Gastroesophageal sphincter (tissue), 4 donors: ENCODE results near the gene APBA1. TPM values are rescaled to one million over a fixed set of nuclear protein-coding genes. Genes with fewer than 3 reads are reported as not detected.

Source experiments
- ATAC-seq: fragments of 150-250 bp; one replicate; pipeline ENCODE4 v1.9.1; 2016; ENCODE audit warnings: mild to moderate bottlenecking, moderate library complexity
- H3K27ac ChIP-seq, 4 donors: fragments of 200-600 bp; sonication (generic) in 3 of 4; 1 replicate in 3 of 4; 2 replicates in 1 of 4; pipeline ENCODE4 v1.5.1; 2016 to 2019
- H3K27me3 ChIP-seq: fragments of 200-600 bp; sonication (generic); one replicate; pipeline ENCODE4 v1.5.1; 2019
- H3K36me3 ChIP-seq, 2 donors: fragments of 200-600 bp; sonication (generic); one replicate each; pipeline ENCODE4 v1.5.1; 2019; ENCODE audit warnings: control low read depth in 1 of 2
- H3K4me1 ChIP-seq, 3 donors: fragments of 200-600 bp; sonication (generic); 1 replicate in 2 of 3; 2 replicates in 1 of 3; pipeline ENCODE4 v1.5.1; 2016 to 2019; ENCODE audit warnings: control low read depth in 2 of 3
- H3K4me3 ChIP-seq, 2 donors: fragments of 200-600 bp; sonication (generic); one replicate each; pipeline ENCODE4 v1.5.1; 2019; ENCODE audit warnings: mild to moderate bottlenecking in 1 of 2, moderate library complexity in 1 of 2
- H3K9me3 ChIP-seq, 3 donors: fragments of 200-600 bp; sonication (generic); one replicate each; pipeline ENCODE4 v1.5.1; 2017 to 2019; ENCODE audit warnings: control low read depth in 2 of 3
- CTCF ChIP-seq, 4 experiments: fragments of 200-600 bp in 2 of 4; fragments of 450-650 bp in 2 of 4; sonication (generic) in 1 of 4; IDR thresholded peaks; one replicate each; pipeline ENCODE4 v1.5.1; 2017 to 2019; ENCODE audit warnings: antibody characterized with exemption in 4 of 4, mild to moderate bottlenecking in 2 of 4, moderate library complexity in 2 of 4
- EP300 ChIP-seq: sonication (generic); formaldehyde crosslinking; IDR thresholded peaks from one replicate; pipeline ENCODE4 v1.6.1; 2017; ENCODE audit warnings: antibody characterized with exemption, mild to moderate bottlenecking
- POLR2A ChIP-seq, 2 donors: fragments of 450-650 bp; IDR thresholded peaks; one replicate each; pipeline ENCODE4 v1.6.1; 2017; ENCODE audit warnings: antibody characterized with exemption in 2 of 2, mild to moderate bottlenecking in 2 of 2, moderate library complexity in 1 of 2
- POLR2AphosphoS5 ChIP-seq: sonication (generic); formaldehyde crosslinking; IDR thresholded peaks from one replicate; pipeline ENCODE4 v1.6.1; 2017; ENCODE audit warnings: antibody characterized with exemption
- WGBS, 2 donors: methylation state at CpG; one replicate each; pipeline ENCODE4 v1.1.5; 2018; ENCODE audit warnings: low coverage in 1 of 2; 5-methylcytosine and 5-hydroxymethylcytosine counted together
- total RNA-seq, 4 donors: library from RNA; depleted of rRNA; stranded (reverse); fragments of >200 nt; gene quantifications; one replicate each; pipeline ENCODE4 v1.1.0, GENCODE V29; 2016

Gene APBA1
- total RNA-seq, 4 donors from 2014 or later: 4.7 to 10.5 (median 5.8) TPM

GRCh38 chr9:69715825-69716224 lies 43.7 kb upstream of the APBA1 start:
- no peaks in the 10 kb centered on the region for H3K4me1 ChIP-seq
- H3K27me3 ChIP-seq: no peaks in the 10 kb centered on the region
- H3K27ac ChIP-seq: no peak overlapping the region
- TF ChIP-seq POLR2AphosphoS5 (no peak), CTCF (IDR thresholded peaks at IDR 0.05) (no peak), EP300 (no peak), POLR2A (IDR thresholded peaks at IDR 0.05) (no peak)
- H3K4me3 ChIP-seq: no peak overlapping the region
- WGBS, 2 donors: 91 to 100% methylated on average over 1 of the region's 1 CpG
- ATAC-seq: no peak
- peaks cover 0 to 45% of the 10 kb centered on the region in 2 donors for H3K36me3 ChIP-seq
- H3K9me3 ChIP-seq: no peaks in the 10 kb centered on the region

- 86 to 97% methylated on average over 3 of the region's 3 CpGs for WGBS, 2 donors
- H3K4me1 ChIP-seq: no peaks in the 10 kb centered on the region
- no peak for ATAC-seq
- H3K36me3 ChIP-seq: peaks cover 0 to 42% of the 10 kb centered on the region in 2 donors
- H3K27me3 ChIP-seq: no peaks in the 10 kb centered on the region
- TF ChIP-seq POLR2A (IDR thresholded peaks at IDR 0.05) (no peak), CTCF (IDR thresholded peaks at IDR 0.05) (no peak)
- no peaks in the 10 kb centered on the region for H3K9me3 ChIP-seq
- no peak overlapping the region for H3K27ac ChIP-seq
- no peak overlapping the region for H3K4me3 ChIP-seq
Observed at GRCh38 chr9:69715096-69715495, 42.9 kb upstream of the APBA1 start.

DNA sequence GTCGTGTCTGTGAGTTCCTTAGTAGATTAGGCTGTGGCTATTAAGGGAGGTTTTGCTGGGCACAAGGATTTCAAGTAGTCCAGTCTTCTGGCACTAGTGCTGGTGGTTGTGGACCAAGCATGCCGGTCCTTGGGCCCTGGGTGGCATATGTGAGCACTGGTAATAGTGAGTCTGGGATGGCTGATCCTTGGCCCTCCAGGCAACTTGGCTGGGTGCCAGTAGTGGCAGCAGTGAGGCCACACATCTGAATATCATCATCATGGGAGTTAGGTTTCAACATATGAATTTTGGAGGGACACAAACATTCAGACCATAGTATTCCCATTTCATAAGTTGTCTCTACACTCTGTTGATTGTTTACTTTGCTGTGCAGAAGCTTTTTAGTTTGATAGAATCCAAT lies 25.3 kb upstream of the APBA1 start:
- Histone ChIP-seq H3K27ac (no peak overlapping the region), H3K4me3 (no peak overlapping the region), H3K9me3 (peaks cover 0 to 49% (median 0%) of the 10 kb centered on the region in 3 donors), H3K27me3 (no peaks in the 10 kb centered on the region), H3K4me1 (no peaks in the 10 kb centered on the region), H3K36me3 (no peaks in the 10 kb centered on the region)
- ATAC-seq: no peak
- no peak for TF ChIP-seq POLR2AphosphoS5
- no peak for TF ChIP-seq POLR2A (IDR thresholded peaks at IDR 0.05)
- no peak for TF ChIP-seq CTCF (IDR thresholded peaks at IDR 0.05)
- TF ChIP-seq EP300: no peak
- 70 to 92% methylated on average over 1 to 2 of the region's 2 CpGs for WGBS, 2 donors

- ATAC-seq: no peak
- no peak overlapping the region for H3K4me3 ChIP-seq
- no peaks in the 10 kb centered on the region for H3K4me1 ChIP-seq
- peaks cover 0 to 42% (median 0%) of the 10 kb centered on the region in 3 donors for H3K9me3 ChIP-seq
- H3K36me3 ChIP-seq: no peaks in the 10 kb centered on the region
- WGBS, 2 donors: 100% methylated on average over 2 of the region's 2 CpGs
- no peaks in the 10 kb centered on the region for H3K27me3 ChIP-seq
- TF ChIP-seq POLR2A (IDR thresholded peaks at IDR 0.05) (no peak), EP300 (no peak), CTCF (IDR thresholded peaks at IDR 0.05) (no peak), POLR2AphosphoS5 (no peak)
- H3K27ac ChIP-seq: no peak overlapping the region
Observed at GRCh38 chr9:69696802-69697201, 24.6 kb upstream of the APBA1 start.

- Histone ChIP-seq H3K27me3 (no peaks in the 10 kb centered on the region), H3K36me3 (no peaks in the 10 kb centered on the region), H3K4me1 (no peaks in the 10 kb centered on the region), H3K27ac (no peak overlapping the region), H3K9me3 (no peaks in the 10 kb centered on the region), H3K4me3 (no peak overlapping the region)
- no peak for ATAC-seq
- WGBS, 2 donors: 50 to 79% methylated on average over 1 to 2 of the region's 2 CpGs
- TF ChIP-seq POLR2A (IDR thresholded peaks at IDR 0.05) (no peak), CTCF (IDR thresholded peaks at IDR 0.05) (no peak), POLR2AphosphoS5 (no peak)
Observed at GRCh38 chr9:69689991-69690538, 17.9 kb upstream of the APBA1 start.
